Mammary epithelial cell (primary cell): ENCODE results near the gene INPP5E.

Experiments
- CTCF ChIP-seq, 2 donors: IDR thresholded peaks in 1 of 2; conservative IDR thresholded peaks in 1 of 2; 2 replicates each; pipeline ENCODE4 v1.5.1; 2011 to 2012; ENCODE audit warnings: inconsistent platforms in 2 of 2, low read length in 2 of 2, mild to moderate bottlenecking in 2 of 2, control low read depth in 1 of 2, low read depth in 1 of 2; ENCODE audit not compliant: insufficient read depth in 1 of 2; ENCODE audit errors: extremely low read depth in 1 of 2
- EZH2 ChIP-seq: IDR thresholded peaks from 2 replicates; pipeline ENCODE4 v1.6.1; 2012; ENCODE audit warnings: low read length, inconsistent platforms, borderline replicate concordance

- TF ChIP-seq CTCF (conservative IDR thresholded peaks at IDR 0.05 in 1 of 2, IDR thresholded peaks at IDR 0.05 in 1 of 2; ENCODE audit: extremely low read depth in 1 of 2, insufficient read depth in 1 of 2, low read depth in 1 of 2, low read length in 2 of 2) (no peak), EZH2 (no peak)
Observed at GRCh38 chr9:136466155-136466541, 26.5 kb upstream of the INPP5E start.
